GM19438 (cell line): ENCODE measurements around the gene COL4A1.

Source experiments
- ATAC-seq: cut with Tn5 transposase; IDR thresholded peaks from one replicate; pipeline ENCODE4 v1.9.1; 2021; ENCODE audit warnings: low read depth; ENCODE audit not compliant: unreplicated experiment

The COL4A1 gene

GRCh38 chr13:110179857-110180147 lies 127.2 kb downstream of the COL4A1 start:
- ATAC-seq: no peak

GRCh38 chr13:110179116-110179856 lies 127.7 kb downstream of the COL4A1 start:
- ATAC-seq: no peak

- ATAC-seq: no peak
Observed at GRCh38 chr13:110177790-110178189, 129.2 kb downstream of the COL4A1 start.

- ATAC-seq: no peak
Observed at GRCh38 chr13:110176431-110176830, 130.5 kb downstream of the COL4A1 start.

- ATAC-seq: no peak
Observed at GRCh38 chr13:110173247-110173818, 133.6 kb downstream of the COL4A1 start.

GRCh38 chr13:110170882-110171281 lies 136.1 kb downstream of the COL4A1 start:
- no peak for ATAC-seq

- ATAC-seq: no peak
Observed at GRCh38 chr13:110170020-110170790, 136.8 kb downstream of the COL4A1 start.

- no peak for ATAC-seq
Observed at GRCh38 chr13:110168999-110169933, 137.7 kb downstream of the COL4A1 start.

- no peak for ATAC-seq
Observed at GRCh38 chr13:110166598-110166997, 140.4 kb downstream of the COL4A1 start.

GRCh38 chr13:110164706-110165105 lies 142.3 kb downstream of the COL4A1 start:
- ATAC-seq: no peak

- no peak for ATAC-seq
Observed at GRCh38 chr13:110162866-110163658, 143.9 kb downstream of the COL4A1 start.

- ATAC-seq: no peak
Observed at GRCh38 chr13:110162053-110162452, 144.9 kb downstream of the COL4A1 start.

GRCh38 chr13:110161112-110161882 lies 145.7 kb downstream of the COL4A1 start:
- ATAC-seq: no peak

GRCh38 chr13:110158226-110158625 lies 148.7 kb downstream of the COL4A1 start:
- no peak for ATAC-seq

GRCh38 chr13:110157718-110158117 lies 149.2 kb downstream of the COL4A1 start:
- ATAC-seq: no peak

GRCh38 chr13:110156301-110157049 lies 150.5 kb downstream of the COL4A1 start:
- ATAC-seq: no peak

- ATAC-seq: no peak
Observed at GRCh38 chr13:110155072-110155471, 151.9 kb downstream of the COL4A1 start.

- ATAC-seq: no peak
Observed at GRCh38 chr13:110154410-110154933, 152.5 kb downstream of the COL4A1 start.
